ENCODE results near the gene TMEM132D. TPM values are rescaled to one million over a fixed set of nuclear protein-coding genes. Genes with fewer than 3 reads are reported as not detected.

Gene TMEM132D
- total RNA-seq, 4 donors from 2014 or later = 0.35 TPM; not detected in 3

DNA sequence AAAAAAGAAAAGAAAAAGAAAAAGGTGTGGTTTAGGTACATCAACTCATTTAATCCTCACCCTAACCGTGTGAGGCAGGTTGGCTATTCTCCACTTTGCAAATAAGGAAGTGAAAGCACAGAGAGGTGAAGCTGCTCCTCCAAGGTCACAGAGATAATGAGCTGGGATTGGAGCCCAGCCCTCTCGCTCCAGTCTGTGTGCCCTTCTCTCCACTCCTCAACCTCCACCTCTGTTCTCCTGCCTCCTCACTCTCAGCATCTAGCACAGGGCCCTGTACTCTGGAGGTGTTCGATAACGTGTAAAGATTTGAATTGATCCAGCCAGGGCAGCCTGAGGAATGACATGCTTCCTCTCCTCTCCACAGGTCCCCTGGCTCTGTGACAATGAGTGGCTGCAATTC is 502.3 kb downstream of the TMEM132D start:
- intact Hi-C loops (cut with DNase I; ENCODE audit: low total_unique reads) = no loop called here

DNA sequence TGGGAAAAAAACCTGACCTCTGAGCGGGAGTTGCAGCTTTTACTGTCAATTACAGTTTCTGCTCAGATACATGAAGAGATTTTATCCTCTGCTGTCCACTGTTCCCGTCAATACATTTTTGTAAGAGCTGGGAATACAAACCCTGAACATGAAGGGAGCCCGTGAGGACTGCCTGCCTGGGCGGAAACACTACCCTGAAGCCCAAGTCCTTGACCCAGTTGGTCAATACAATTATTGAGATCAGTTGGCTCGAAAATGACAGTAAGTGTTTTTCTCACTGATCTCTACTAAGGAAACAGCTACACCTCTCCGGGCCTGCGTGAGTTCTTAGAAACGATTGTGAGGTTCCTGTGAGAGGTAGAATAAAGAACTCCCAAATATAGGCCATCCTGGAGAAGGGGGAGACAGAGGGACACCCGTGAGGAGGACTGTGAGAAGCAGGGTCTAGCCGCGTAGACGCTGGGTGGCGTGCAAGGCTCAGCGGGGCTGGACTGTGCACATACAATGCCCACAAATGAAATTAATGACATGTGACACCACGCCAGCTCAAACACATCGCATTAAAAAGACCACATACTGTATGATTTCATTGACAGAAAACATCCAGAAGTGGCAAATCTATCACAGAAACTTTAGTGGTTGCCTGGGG is 509.5 kb downstream of the TMEM132D start:
- Histone ChIP-seq H3K4me3 (no peak overlapping the region), H3K36me3 (no peaks in the 10 kb centered on the region), H3K27ac (no peak overlapping the region), H3K9me3 (no peaks in the 10 kb centered on the region), H3K27me3 (no peaks in the 10 kb centered on the region), H3K4me1 (no peaks in the 10 kb centered on the region)
- no peak for DNase-seq
- intact Hi-C loops (cut with DNase I; ENCODE audit: low total_unique reads) = no loop called here
- TF ChIP-seq, protein P1, sequence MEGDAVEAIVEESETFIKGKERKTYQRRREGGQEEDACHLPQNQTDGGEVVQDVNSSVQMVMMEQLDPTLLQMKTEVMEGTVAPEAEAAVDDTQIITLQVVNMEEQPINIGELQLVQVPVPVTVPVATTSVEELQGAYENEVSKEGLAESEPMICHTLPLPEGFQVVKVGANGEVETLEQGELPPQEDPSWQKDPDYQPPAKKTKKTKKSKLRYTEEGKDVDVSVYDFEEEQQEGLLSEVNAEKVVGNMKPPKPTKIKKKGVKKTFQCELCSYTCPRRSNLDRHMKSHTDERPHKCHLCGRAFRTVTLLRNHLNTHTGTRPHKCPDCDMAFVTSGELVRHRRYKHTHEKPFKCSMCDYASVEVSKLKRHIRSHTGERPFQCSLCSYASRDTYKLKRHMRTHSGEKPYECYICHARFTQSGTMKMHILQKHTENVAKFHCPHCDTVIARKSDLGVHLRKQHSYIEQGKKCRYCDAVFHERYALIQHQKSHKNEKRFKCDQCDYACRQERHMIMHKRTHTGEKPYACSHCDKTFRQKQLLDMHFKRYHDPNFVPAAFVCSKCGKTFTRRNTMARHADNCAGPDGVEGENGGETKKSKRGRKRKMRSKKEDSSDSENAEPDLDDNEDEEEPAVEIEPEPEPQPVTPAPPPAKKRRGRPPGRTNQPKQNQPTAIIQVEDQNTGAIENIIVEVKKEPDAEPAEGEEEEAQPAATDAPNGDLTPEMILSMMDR (IDR thresholded peaks at IDR 0.05) = no peak
- no peak for TF ChIP-seq POLR2A (IDR thresholded peaks at IDR 0.05)

More for the DNA sequence above, 502.3 kb downstream of the TMEM132D start:
- Histone ChIP-seq H3K4me1 (no peaks in the 10 kb centered on the region), H3K27ac (no peak overlapping the region), H3K4me3 (no peak overlapping the region), H3K27me3 (no peaks in the 10 kb centered on the region), H3K36me3 (no peaks in the 10 kb centered on the region), H3K9me3 (no peaks in the 10 kb centered on the region)
- TF ChIP-seq, protein P1 (IDR thresholded peaks at IDR 0.05) = no peak
- TF ChIP-seq POLR2A (IDR thresholded peaks at IDR 0.05) = no peak
- no peak for DNase-seq

DNA sequence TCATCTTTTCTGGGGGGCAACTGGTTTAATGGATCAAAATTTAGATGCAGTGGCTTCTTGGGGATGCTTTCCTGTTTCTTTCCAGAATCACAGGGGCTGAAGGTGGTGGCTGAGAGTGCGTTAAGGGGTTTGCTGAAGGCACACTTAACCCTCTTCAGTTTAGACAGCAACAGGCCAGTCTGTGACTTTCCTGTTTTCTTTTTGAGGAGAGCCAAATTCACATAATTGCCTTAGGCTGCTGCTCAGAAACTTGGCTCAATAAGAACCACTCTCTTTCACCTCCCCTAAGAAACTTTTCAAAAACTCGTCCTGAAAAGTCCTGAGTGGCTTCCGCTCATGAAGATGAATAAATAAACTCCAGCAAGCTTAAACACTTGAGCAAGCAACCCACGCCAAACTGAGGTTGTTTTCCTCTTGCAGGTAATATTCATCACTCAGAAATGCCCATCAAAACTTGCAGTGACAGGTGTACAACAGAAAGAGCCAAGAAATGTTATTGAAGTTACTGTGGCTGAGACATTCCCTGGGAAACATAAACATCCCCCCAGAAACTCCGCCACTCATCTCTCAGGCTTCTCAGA is 510.4 kb downstream of the TMEM132D start:
- intact Hi-C loops (cut with DNase I; ENCODE audit: low total_unique reads) = no loop called here
- H3K36me3 ChIP-seq = no peaks in the 10 kb centered on the region
- H3K27me3 ChIP-seq = no peaks in the 10 kb centered on the region
- no peaks in the 10 kb centered on the region for H3K9me3 ChIP-seq
- no peak overlapping the region for H3K27ac ChIP-seq
- no peak for DNase-seq
- H3K4me3 ChIP-seq = no peak overlapping the region
- H3K4me1 ChIP-seq = no peaks in the 10 kb centered on the region
- TF ChIP-seq POLR2A (IDR thresholded peaks at IDR 0.05) = no peak
- TF ChIP-seq, protein P1 (IDR thresholded peaks at IDR 0.05) = no peak

DNA sequence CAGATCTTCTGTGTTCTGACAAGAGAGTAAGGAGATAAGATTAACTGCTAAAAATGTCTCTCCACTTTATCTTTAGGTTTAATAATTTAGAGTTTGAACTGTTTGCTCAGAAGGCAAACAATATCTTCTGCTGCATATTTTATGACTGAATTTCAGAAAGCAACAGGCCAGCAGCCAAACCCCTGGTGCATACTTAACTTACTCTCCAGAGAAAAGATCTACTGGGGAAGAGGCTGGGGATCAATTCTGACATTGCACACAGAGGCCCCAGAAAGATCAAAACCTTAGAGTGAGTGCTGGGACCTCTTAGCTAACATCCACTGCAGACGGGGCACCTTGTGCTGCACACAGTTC is 518.2 kb downstream of the TMEM132D start:
- H3K9me3 ChIP-seq = no peaks in the 10 kb centered on the region

DNA sequence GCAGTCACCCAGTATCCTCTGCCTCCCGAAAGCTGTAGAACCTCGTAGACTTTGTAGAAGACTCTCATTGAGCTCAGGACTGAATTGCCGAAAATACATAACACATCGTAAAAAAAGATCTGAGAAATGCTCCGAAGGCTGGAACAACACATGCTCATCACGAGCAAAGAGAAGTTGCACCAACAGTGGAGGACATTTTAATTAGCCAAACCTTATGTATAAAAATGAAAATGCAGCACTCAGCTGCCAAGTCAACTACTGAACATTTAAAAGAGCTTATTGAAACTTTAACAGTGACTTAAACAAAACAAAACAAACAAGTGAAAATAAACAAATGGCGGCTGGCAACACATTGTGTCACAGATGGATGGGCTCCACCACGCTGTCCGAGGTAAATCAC is 519.9 kb downstream of the TMEM132D start:
- H3K27ac ChIP-seq = no peak overlapping the region
- H3K4me3 ChIP-seq = no peak overlapping the region
- no peaks in the 10 kb centered on the region for H3K27me3 ChIP-seq
- H3K9me3 ChIP-seq = no peaks in the 10 kb centered on the region
- intact Hi-C loops (cut with DNase I; ENCODE audit: low total_unique reads) = no loop called here
- no peaks in the 10 kb centered on the region for H3K36me3 ChIP-seq
- DNase-seq = no peak
- H3K4me1 ChIP-seq = no peaks in the 10 kb centered on the region
- TF ChIP-seq, protein P1 (IDR thresholded peaks at IDR 0.05) = no peak

More for the DNA sequence above, 518.2 kb downstream of the TMEM132D start:
- no peak for DNase-seq
- H3K27me3 ChIP-seq = no peaks in the 10 kb centered on the region
- intact Hi-C loops (cut with DNase I; ENCODE audit: low total_unique reads) = no loop called here
- H3K36me3 ChIP-seq = no peaks in the 10 kb centered on the region
- no peak for TF ChIP-seq POLR2A (IDR thresholded peaks at IDR 0.05)
- TF ChIP-seq, protein P1 (IDR thresholded peaks at IDR 0.05) = no peak
- H3K4me3 ChIP-seq = no peak overlapping the region
- H3K27ac ChIP-seq = no peak overlapping the region
- H3K4me1 ChIP-seq = no peaks in the 10 kb centered on the region
